ENCODE data around the gene THAP3.

Gene THAP3

GRCh38 chr1:6590046-6590445, 34.6 kb upstream of the THAP3 start:
- ChIA-PET CTCF (interaction anchor here (1.2 to 1.6 kb wide), 2 partner anchors 10 to 35 kb away, joined by 4 to 5 read pairs; partner anchors contain the start of genes TAS1R1 and ZBTB48), POLR2A (interaction anchor here (0.9 to 2.6 kb wide), 2 partner anchors 10 to 12 kb away, joined by 3 to 10 read pairs; partner anchors contain the start of genes KLHL21 and ZBTB48)
- DNase-seq (ENCODE audit: extremely low spot score): no peak
- no peak for TF ChIP-seq CTCF (IDR thresholded peaks at IDR 0.05; ENCODE audit: control extremely low read depth, extremely low read depth, low read depth, missing control alignments)

- CTCF ChIA-PET: interaction anchor here (1.8 kb wide), 1 partner anchor 34 kb away, joined by 4 read pairs; no protein-coding TSS in a partner anchor
- DNase-seq (ENCODE audit: extremely low spot score): no peak
These were observed 33.4 kb upstream of the THAP3 start for GRCh38 chr1:6591222-6591621.

GRCh38 chr1:6591644-6592043, 33.0 kb upstream of the THAP3 start:
- ChIA-PET CTCF (interaction anchor here (1.8 kb wide), 1 partner anchor 34 kb away, joined by 4 read pairs; no protein-coding TSS in a partner anchor), POLR2A (interaction anchor here (1.9 kb wide), 1 partner anchor 10 kb away, joined by 4 read pairs; no protein-coding TSS in a partner anchor)
- DNase-seq (ENCODE audit: extremely low spot score): no peak
- TF ChIP-seq CTCF (IDR thresholded peaks at IDR 0.05; ENCODE audit: control extremely low read depth, extremely low read depth, low read depth, missing control alignments): no peak

More at GRCh38 chr1:6591222-6591621, 33.4 kb upstream of the THAP3 start:
- POLR2A ChIA-PET: interaction anchor here (1.9 kb wide), 1 partner anchor 10 kb away, joined by 4 read pairs; no protein-coding TSS in a partner anchor
- TF ChIP-seq CTCF (IDR thresholded peaks at IDR 0.05; ENCODE audit: control extremely low read depth, extremely low read depth, low read depth, missing control alignments): no peak

GRCh38 chr1:6592441-6592840, 32.2 kb upstream of the THAP3 start:
- no peak for DNase-seq (ENCODE audit: extremely low spot score)
- POLR2A ChIA-PET: interaction anchor here (1.9 kb wide), 1 partner anchor 9 kb away, joined by 4 read pairs; no protein-coding TSS in a partner anchor
- TF ChIP-seq CTCF (IDR thresholded peaks at IDR 0.05; ENCODE audit: control extremely low read depth, extremely low read depth, low read depth, missing control alignments): no peak
- CTCF ChIA-PET: interaction anchor here (1.8 kb wide), 1 partner anchor 35 kb away, joined by 4 read pairs; no protein-coding TSS in a partner anchor

- ChIA-PET CTCF (interaction anchor here (1.8 kb wide), 1 partner anchor 36 kb away, joined by 4 read pairs; no protein-coding TSS in a partner anchor), POLR2A (interaction anchor here (1.9 kb wide), 1 partner anchor 9 kb away, joined by 4 read pairs; no protein-coding TSS in a partner anchor)
- no peak for TF ChIP-seq CTCF (IDR thresholded peaks at IDR 0.05; ENCODE audit: control extremely low read depth, extremely low read depth, low read depth, missing control alignments)
- no peak for DNase-seq (ENCODE audit: extremely low spot score)
These were observed 31.6 kb upstream of the THAP3 start for GRCh38 chr1:6592865-6593593.

GRCh38 chr1:6593810-6594209, 30.9 kb upstream of the THAP3 start:
- DNase-seq (ENCODE audit: extremely low spot score): no peak
- ChIA-PET CTCF (interaction anchor here (1.5 to 2.3 kb wide), 2 partner anchors 16 to 39 kb away, joined by 4 to 7 read pairs; partner anchors contain the start of genes NOL9 and TAS1R1), POLR2A (no interaction called here)
- TF ChIP-seq CTCF (IDR thresholded peaks at IDR 0.05; ENCODE audit: control extremely low read depth, extremely low read depth, low read depth, missing control alignments): no peak
